A673 (cell line): Measurements from ENCODE around the gene ANKRD35. TPM values are rescaled to one million over a fixed set of nuclear protein-coding genes. Genes with fewer than 3 reads are reported as not detected.

Source experiments
- BruUV-seq: library from RNA; stranded (reverse); fragments of 400-500 nt; replicated peaks from 2 replicates; lab custom pipeline; 2021; lab: Mats Ljungman, UMichigan
- CTCF ChIA-PET: fragments of 300-600 bp; sonication (Branson Sonifier 250); formaldehyde crosslinking; loops from one replicate; lab custom pipeline; 2022; ENCODE audit warnings: antibody characterized with exemption; lab: Charles Lee
- POLR2A ChIA-PET: fragments of 300-600 bp; sonication (Branson Sonifier 250); formaldehyde crosslinking; loops from one replicate; lab custom pipeline; 2022; ENCODE audit warnings: antibody characterized with exemption; ENCODE audit not compliant: low non-redundant PET; lab: Charles Lee
- DNase-seq: peaks from one replicate; pipeline ENCODE4 v3.0.0-alpha.2; 2015; ENCODE audit warnings: low spot score
- H3K27ac ChIP-seq: fragments of 200-600 bp; sonication (generic); 2 replicates; pipeline ENCODE4 v1.5.1; 2016; ENCODE audit warnings: mixed run types, low read depth, mild to moderate bottlenecking, mixed read lengths, antibody characterized with exemption, low read length; ENCODE audit not compliant: poor library complexity, severe bottlenecking
- H3K27me3 ChIP-seq: fragments of 200-600 bp; sonication (generic); replicated peaks from 2 replicates; pipeline ENCODE4 v1.6.1; 2017; ENCODE audit warnings: mixed run types, low read depth, mild to moderate bottlenecking, mixed read lengths, antibody characterized with exemption, low read length; ENCODE audit not compliant: insufficient read depth, poor library complexity
- H3K36me3 ChIP-seq: fragments of 200-600 bp; sonication (generic); 2 replicates; pipeline ENCODE4 v1.6.1; 2016; ENCODE audit warnings: mixed run types, mild to moderate bottlenecking, mixed read lengths, antibody characterized with exemption, low read length; ENCODE audit not compliant: insufficient read depth, poor library complexity, severe bottlenecking
- H3K4me1 ChIP-seq: fragments of 200-600 bp; sonication (generic); 2 replicates; pipeline ENCODE4 v1.6.1; 2017; ENCODE audit warnings: mixed run types, mild to moderate bottlenecking, mixed read lengths, antibody characterized with exemption, low read length; ENCODE audit not compliant: insufficient read depth, poor library complexity, severe bottlenecking
- H3K4me3 ChIP-seq: fragments of 200-600 bp; sonication (generic); 2 replicates; pipeline ENCODE4 v1.5.1; 2016; ENCODE audit warnings: low read depth, mixed run types, mild to moderate bottlenecking, mixed read lengths, low read length; ENCODE audit not compliant: poor library complexity, severe bottlenecking
- H3K9me3 ChIP-seq: fragments of 200-600 bp; sonication (generic); 2 replicates; pipeline ENCODE4 v1.6.1; 2016; ENCODE audit warnings: mixed run types, low read depth, mild to moderate bottlenecking, mixed read lengths, antibody characterized with exemption, low read length; ENCODE audit not compliant: poor library complexity, severe bottlenecking
- CTCF ChIP-seq: fragments of 300-800, 200-600 bp; sonication (generic); conservative IDR thresholded peaks from 2 replicates; pipeline ENCODE4 v1.5.1; 2017; ENCODE audit warnings: low read depth, mild to moderate bottlenecking, antibody characterized with exemption, low read length, moderate library complexity, mixed read lengths
- EZH2 ChIP-seq: fragments of 200-600 bp; sonication (generic); IDR thresholded peaks from 2 replicates; pipeline ENCODE4 v1.6.1; 2017; ENCODE audit warnings: borderline replicate concordance, low read depth, mild to moderate bottlenecking, mixed read lengths, antibody characterized with exemption, low read length; ENCODE audit not compliant: poor library complexity, severe bottlenecking
- intact Hi-C: fragments of 100-400 bp; cut with micrococcal nuclease; formaldehyde crosslinking; loops from one replicate; pipeline ENCODE4 v1.10.0; 2022; ENCODE audit not compliant: unreplicated experiment
- total RNA-seq: library from RNA; stranded (reverse); gene quantifications from 2 replicates; pipeline ENCODE4 v1.2.3, GENCODE V29; 2021

ANKRD35 gene
- total RNA-seq, 1 experiment from 2014 or later: not detected

- no peak overlapping the region for H3K27ac ChIP-seq
- no peak overlapping the region for H3K4me3 ChIP-seq
- no TSS peak for BruUV-seq
- DNase-seq: no peak
- no peaks in the 10 kb centered on the region for H3K36me3 ChIP-seq
- H3K27me3 ChIP-seq: peaks cover 5% of the 10 kb centered on the region
- no peaks in the 10 kb centered on the region for H3K4me1 ChIP-seq
- TF ChIP-seq EZH2 (no peak), CTCF (no peak)
- POLR2A ChIA-PET: no interaction called here
- CTCF ChIA-PET: interaction anchor here (0.5 kb wide), 1 partner anchor 126 kb away, joined by 3 read pairs; no protein-coding TSS in a partner anchor
- no peaks in the 10 kb centered on the region for H3K9me3 ChIP-seq
- intact Hi-C loops: no loop called here
Measured at GRCh38 chr1:145878724-145879123, 6.9 kb downstream of the ANKRD35 start.

GRCh38 chr1:145877923-145878486, 7.7 kb downstream of the ANKRD35 start:
- Histone ChIP-seq H3K27me3 (no peaks in the 10 kb centered on the region), H3K9me3 (no peaks in the 10 kb centered on the region), H3K4me3 (no peak overlapping the region), H3K27ac (no peak overlapping the region), H3K4me1 (no peaks in the 10 kb centered on the region), H3K36me3 (no peaks in the 10 kb centered on the region)
- intact Hi-C loops: no loop called here
- BruUV-seq: no TSS peak
- no peak for TF ChIP-seq CTCF
- no peak for TF ChIP-seq EZH2
- DNase-seq: no peak
- CTCF ChIA-PET: no interaction called here
- POLR2A ChIA-PET: no interaction called here

GRCh38 chr1:145874646-145875045, 11.0 kb downstream of the ANKRD35 start:
- Histone ChIP-seq H3K4me1 (no peaks in the 10 kb centered on the region), H3K4me3 (no peak overlapping the region), H3K36me3 (no peaks in the 10 kb centered on the region), H3K27ac (no peak overlapping the region), H3K27me3 (no peaks in the 10 kb centered on the region), H3K9me3 (no peaks in the 10 kb centered on the region)
- CTCF ChIA-PET: no interaction called here
- TF ChIP-seq CTCF (no peak), EZH2 (no peak)
- DNase-seq: no peak
- no TSS peak for BruUV-seq
- intact Hi-C loops: no loop called here
- POLR2A ChIA-PET: interaction anchor here (0.7 kb wide), 1 partner anchor 9 kb away, joined by 3 read pairs; no protein-coding TSS in a partner anchor
